ENCODE measurements around the gene ADRB1.

DNA sequence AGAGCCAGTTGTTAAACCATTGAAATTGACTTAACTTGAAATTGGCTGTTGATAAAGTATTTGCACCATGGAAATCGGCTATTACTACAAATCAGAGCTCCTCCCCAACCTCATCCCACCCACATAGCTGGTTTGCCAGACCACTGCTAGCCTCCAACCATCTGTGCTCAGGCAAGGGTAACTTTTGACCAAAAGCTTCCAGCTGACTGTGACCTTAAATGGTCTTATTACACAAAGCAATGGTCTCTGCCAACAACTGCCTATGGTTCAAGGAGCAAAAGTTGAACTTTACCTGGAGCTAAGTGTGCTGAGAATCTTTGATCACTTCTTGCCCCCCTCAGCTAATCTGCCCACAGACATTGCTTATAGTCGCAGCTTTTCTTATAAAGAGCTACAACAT, 48.5 kb upstream of the ADRB1 start:
- TF ChIP-seq, protein P1, sequence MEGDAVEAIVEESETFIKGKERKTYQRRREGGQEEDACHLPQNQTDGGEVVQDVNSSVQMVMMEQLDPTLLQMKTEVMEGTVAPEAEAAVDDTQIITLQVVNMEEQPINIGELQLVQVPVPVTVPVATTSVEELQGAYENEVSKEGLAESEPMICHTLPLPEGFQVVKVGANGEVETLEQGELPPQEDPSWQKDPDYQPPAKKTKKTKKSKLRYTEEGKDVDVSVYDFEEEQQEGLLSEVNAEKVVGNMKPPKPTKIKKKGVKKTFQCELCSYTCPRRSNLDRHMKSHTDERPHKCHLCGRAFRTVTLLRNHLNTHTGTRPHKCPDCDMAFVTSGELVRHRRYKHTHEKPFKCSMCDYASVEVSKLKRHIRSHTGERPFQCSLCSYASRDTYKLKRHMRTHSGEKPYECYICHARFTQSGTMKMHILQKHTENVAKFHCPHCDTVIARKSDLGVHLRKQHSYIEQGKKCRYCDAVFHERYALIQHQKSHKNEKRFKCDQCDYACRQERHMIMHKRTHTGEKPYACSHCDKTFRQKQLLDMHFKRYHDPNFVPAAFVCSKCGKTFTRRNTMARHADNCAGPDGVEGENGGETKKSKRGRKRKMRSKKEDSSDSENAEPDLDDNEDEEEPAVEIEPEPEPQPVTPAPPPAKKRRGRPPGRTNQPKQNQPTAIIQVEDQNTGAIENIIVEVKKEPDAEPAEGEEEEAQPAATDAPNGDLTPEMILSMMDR (IDR thresholded peaks at IDR 0.05; ENCODE audit: low read depth, low read length, missing input control) = no peak
- peak in 1 of 2 donors; percentile 51 for TF ChIP-seq RAD21 (IDR thresholded peaks at IDR 0.05)
- peak; percentile 86 to 97 for TF ChIP-seq RXRA (IDR thresholded peaks at IDR 0.05)
- TF ChIP-seq, protein P2, sequence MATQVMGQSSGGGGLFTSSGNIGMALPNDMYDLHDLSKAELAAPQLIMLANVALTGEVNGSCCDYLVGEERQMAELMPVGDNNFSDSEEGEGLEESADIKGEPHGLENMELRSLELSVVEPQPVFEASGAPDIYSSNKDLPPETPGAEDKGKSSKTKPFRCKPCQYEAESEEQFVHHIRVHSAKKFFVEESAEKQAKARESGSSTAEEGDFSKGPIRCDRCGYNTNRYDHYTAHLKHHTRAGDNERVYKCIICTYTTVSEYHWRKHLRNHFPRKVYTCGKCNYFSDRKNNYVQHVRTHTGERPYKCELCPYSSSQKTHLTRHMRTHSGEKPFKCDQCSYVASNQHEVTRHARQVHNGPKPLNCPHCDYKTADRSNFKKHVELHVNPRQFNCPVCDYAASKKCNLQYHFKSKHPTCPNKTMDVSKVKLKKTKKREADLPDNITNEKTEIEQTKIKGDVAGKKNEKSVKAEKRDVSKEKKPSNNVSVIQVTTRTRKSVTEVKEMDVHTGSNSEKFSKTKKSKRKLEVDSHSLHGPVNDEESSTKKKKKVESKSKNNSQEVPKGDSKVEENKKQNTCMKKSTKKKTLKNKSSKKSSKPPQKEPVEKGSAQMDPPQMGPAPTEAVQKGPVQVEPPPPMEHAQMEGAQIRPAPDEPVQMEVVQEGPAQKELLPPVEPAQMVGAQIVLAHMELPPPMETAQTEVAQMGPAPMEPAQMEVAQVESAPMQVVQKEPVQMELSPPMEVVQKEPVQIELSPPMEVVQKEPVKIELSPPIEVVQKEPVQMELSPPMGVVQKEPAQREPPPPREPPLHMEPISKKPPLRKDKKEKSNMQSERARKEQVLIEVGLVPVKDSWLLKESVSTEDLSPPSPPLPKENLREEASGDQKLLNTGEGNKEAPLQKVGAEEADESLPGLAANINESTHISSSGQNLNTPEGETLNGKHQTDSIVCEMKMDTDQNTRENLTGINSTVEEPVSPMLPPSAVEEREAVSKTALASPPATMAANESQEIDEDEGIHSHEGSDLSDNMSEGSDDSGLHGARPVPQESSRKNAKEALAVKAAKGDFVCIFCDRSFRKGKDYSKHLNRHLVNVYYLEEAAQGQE (IDR thresholded peaks at IDR 0.05) = peak; percentile 30
- peak; percentile 67 to 84 for TF ChIP-seq HNF4A (conservative IDR thresholded peaks at IDR 0.05)
- no peak for TF ChIP-seq GABPA (IDR thresholded peaks at IDR 0.05 in 1 of 2, conservative IDR thresholded peaks at IDR 0.05 in 1 of 2)
- TF ChIP-seq, protein P3, sequence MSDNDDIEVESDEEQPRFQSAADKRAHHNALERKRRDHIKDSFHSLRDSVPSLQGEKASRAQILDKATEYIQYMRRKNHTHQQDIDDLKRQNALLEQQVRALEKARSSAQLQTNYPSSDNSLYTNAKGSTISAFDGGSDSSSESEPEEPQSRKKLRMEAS (IDR thresholded peaks at IDR 0.05) = no peak
- TF ChIP-seq FOXA2 (IDR thresholded peaks at IDR 0.05) = peak; percentile 25

Data from liver (tissue), 3 donors.